PC-9 (cell line): ENCODE data around the gene COL15A1. TPM values are rescaled to one million over a fixed set of nuclear protein-coding genes. Genes with fewer than 3 reads are reported as not detected.

ENCODE experiments used
- BruUV-seq: library from RNA; stranded (reverse); fragments of 400-500 nt; replicated peaks from 2 replicates; lab custom pipeline; 2021; lab: Mats Ljungman, UMichigan
- CTCF ChIA-PET: fragments of 300-600 bp; sonication (Branson Sonifier 250); formaldehyde crosslinking; loops from one replicate; lab custom pipeline; 2022; ENCODE audit warnings: antibody characterized with exemption; lab: Charles Lee
- POLR2A ChIA-PET: fragments of 300-600 bp; sonication (Branson Sonifier 250); formaldehyde crosslinking; loops from one replicate; lab custom pipeline; 2022; ENCODE audit warnings: antibody characterized with exemption; ENCODE audit not compliant: unreplicated experiment; lab: Charles Lee
- DNase-seq, 2 experiments: peaks; one replicate each; pipeline versions ENCODE4 v3.0.0 to v3.0.0-alpha.2; 2015 to 2022; ENCODE audit warnings: mixed read lengths in 1 of 2
- H2AFZ ChIP-seq: fragments of 200-600 bp; sonication (generic); 2 replicates; pipeline ENCODE4 v1.8.1; 2017; ENCODE audit warnings: antibody characterized with exemption
- H3F3A ChIP-seq: fragments of 200-600 bp; sonication (generic); 2 replicates; pipeline ENCODE4 v1.8.1; 2017; ENCODE audit warnings: antibody characterized with exemption, mild to moderate bottlenecking, low read depth; ENCODE audit not compliant: insufficient read depth
- H3K27ac ChIP-seq: fragments of 200-600 bp; sonication (generic); 2 replicates; pipeline ENCODE4 v1.6.1; 2016; ENCODE audit warnings: mixed run types
- H3K27me3 ChIP-seq: fragments of 200-600 bp; sonication (generic); 2 replicates; pipeline ENCODE4 v1.6.1; 2016; ENCODE audit warnings: low read depth, mixed run types; ENCODE audit not compliant: insufficient read depth
- H3K36me3 ChIP-seq: fragments of 200-600 bp; sonication (generic); 2 replicates; pipeline ENCODE4 v1.6.1; 2016; ENCODE audit warnings: low read depth, mixed run types
- H3K4me1 ChIP-seq: fragments of 200-600 bp; sonication (generic); replicated peaks from 2 replicates; pipeline ENCODE4 v1.6.1; 2016; ENCODE audit warnings: mixed run types; ENCODE audit not compliant: insufficient read depth
- H3K4me2 ChIP-seq: fragments of 200-600 bp; sonication (generic); 2 replicates; pipeline ENCODE4 v1.6.1; 2017; ENCODE audit warnings: mixed run types
- H3K4me3 ChIP-seq: fragments of 200-600 bp; sonication (generic); 2 replicates; pipeline ENCODE4 v1.6.1; 2016; ENCODE audit warnings: mixed run types
- H3K79me2 ChIP-seq: fragments of 200-600 bp; sonication (generic); 2 replicates; pipeline ENCODE4 v1.6.1; 2017; ENCODE audit warnings: low read depth, mixed run types
- H3K9me2 ChIP-seq: fragments of 200-600 bp; sonication (generic); 2 replicates; pipeline ENCODE4 v1.8.1; 2017; ENCODE audit warnings: mild to moderate bottlenecking; ENCODE audit not compliant: insufficient read depth
- H3K9me3 ChIP-seq: fragments of 200-600 bp; sonication (generic); 2 replicates; pipeline ENCODE4 v1.8.1; 2016; ENCODE audit warnings: low read depth; ENCODE audit not compliant: insufficient read depth
- H4K20me1 ChIP-seq: fragments of 200-600 bp; sonication (generic); 2 replicates; pipeline ENCODE4 v1.8.1; 2017; ENCODE audit not compliant: insufficient read depth
- CTCF ChIP-seq: fragments of 200-600 bp; sonication (generic); conservative IDR thresholded peaks from 2 replicates; pipeline ENCODE4 v1.6.1; 2017; ENCODE audit warnings: mixed run types, antibody characterized with exemption, mild to moderate bottlenecking, moderate library complexity
- EZH2 ChIP-seq: fragments of 200-600 bp; sonication (generic); IDR thresholded peaks from 2 replicates; pipeline ENCODE4 v1.8.0; 2017; ENCODE audit warnings: antibody characterized with exemption, low read depth
- intact Hi-C: fragments of 100-400 bp; cut with micrococcal nuclease; formaldehyde crosslinking; loops from one replicate; pipeline ENCODE4 v1.10.0; 2022; ENCODE audit not compliant: unreplicated experiment
- total RNA-seq: library from RNA; stranded (reverse); gene quantifications from 2 replicates; pipeline ENCODE4 v1.2.3, GENCODE V29; 2021

COL15A1 gene
- total RNA-seq, 1 experiment from 2014 or later = not detected

GRCh38 chr9:99079542-99079941 lies 135.8 kb downstream of the COL15A1 start:
- Histone ChIP-seq H3K79me2 (no peaks in the 10 kb centered on the region), H3K27ac (no peak overlapping the region), H3K36me3 (no peaks in the 10 kb centered on the region), H3K4me3 (no peak overlapping the region), H3K27me3 (no peaks in the 10 kb centered on the region), H4K20me1 (no peaks in the 10 kb centered on the region), H3K4me1 (no peaks in the 10 kb centered on the region), H2AFZ (no peak overlapping the region), H3K4me2 (no peak overlapping the region), H3K9me2 (no peaks in the 10 kb centered on the region), H3K9me3 (no peaks in the 10 kb centered on the region), H3F3A (no peaks in the 10 kb centered on the region)
- no peak for TF ChIP-seq EZH2
- no peak for TF ChIP-seq CTCF
- POLR2A ChIA-PET = no interaction called here
- DNase-seq = no peak
- CTCF ChIA-PET = no interaction called here
- intact Hi-C loops = no loop called here
- no TSS peak for BruUV-seq

GRCh38 chr9:99083051-99083450 lies 139.3 kb downstream of the COL15A1 start:
- ChIA-PET CTCF (no interaction called here), POLR2A (no interaction called here)
- TF ChIP-seq CTCF = no peak
- no peak for TF ChIP-seq EZH2
- no peaks in the 10 kb centered on the region for H3K79me2 ChIP-seq
- H3K27me3 ChIP-seq = no peaks in the 10 kb centered on the region
- H3F3A ChIP-seq = no peaks in the 10 kb centered on the region
- H3K4me1 ChIP-seq = no peaks in the 10 kb centered on the region
- intact Hi-C loops = no loop called here
- no peak overlapping the region for H3K4me3 ChIP-seq
- no peaks in the 10 kb centered on the region for H4K20me1 ChIP-seq
- no peak overlapping the region for H2AFZ ChIP-seq
- H3K9me2 ChIP-seq = no peaks in the 10 kb centered on the region
- no peaks in the 10 kb centered on the region for H3K36me3 ChIP-seq
- no peak for DNase-seq
- H3K9me3 ChIP-seq = no peaks in the 10 kb centered on the region
- no peak overlapping the region for H3K4me2 ChIP-seq
- no TSS peak for BruUV-seq
- no peak overlapping the region for H3K27ac ChIP-seq

- intact Hi-C loops = no loop called here
- H3K4me3 ChIP-seq = no peak overlapping the region
- BruUV-seq = no TSS peak
- H3K9me2 ChIP-seq = no peaks in the 10 kb centered on the region
- CTCF ChIA-PET = no interaction called here
- no peak overlapping the region for H3K4me2 ChIP-seq
- H3K27me3 ChIP-seq = no peaks in the 10 kb centered on the region
- no peaks in the 10 kb centered on the region; the same call in 1 of the 2 replicates for H3K9me3 ChIP-seq
- no peaks in the 10 kb centered on the region for H3K79me2 ChIP-seq
- H4K20me1 ChIP-seq = no peaks in the 10 kb centered on the region
- POLR2A ChIA-PET = no interaction called here
- TF ChIP-seq CTCF = no peak
- no peak for TF ChIP-seq EZH2
- H3F3A ChIP-seq = no peaks in the 10 kb centered on the region
- DNase-seq = no peak
- no peak overlapping the region for H2AFZ ChIP-seq
- H3K4me1 ChIP-seq = no peaks in the 10 kb centered on the region
- H3K27ac ChIP-seq = no peak overlapping the region
- H3K36me3 ChIP-seq = no peaks in the 10 kb centered on the region
Measured at GRCh38 chr9:99085949-99086948, 142.5 kb downstream of the COL15A1 start.
